ENCODE data around the gene JMJD6.

- TF ChIP-seq BRCA1 (IDR thresholded peaks at IDR 0.05; ENCODE audit: low read depth, low read length) (no peak), CTCF (IDR thresholded peaks at IDR 0.05; ENCODE audit: control extremely low read depth in 1 of 3, insufficient read depth in 1 of 3, low read depth in 1 of 3, low read length in 3 of 3) (no peak), POLR2A (IDR thresholded peaks at IDR 0.05; ENCODE audit: control extremely low read depth in 1 of 2, low read depth in 2 of 2, low read length in 2 of 2) (no peak), EGR1 (IDR thresholded peaks at IDR 0.05; ENCODE audit: borderline replicate concordance, low read depth, low read length) (no peak), POLR2AphosphoS5 (IDR thresholded peaks at IDR 0.05; ENCODE audit: low read depth, low read length) (no peak), RBBP5 (IDR thresholded peaks at IDR 0.05; ENCODE audit: borderline replicate concordance, low read depth, low read length) (no peak), ZNF274 (IDR thresholded peaks at IDR 0.05; ENCODE audit: borderline replicate concordance, extremely low read depth, low read length) (no peak)
These were observed 52.7 kb downstream of the JMJD6 start for GRCh38 chr17:76673729-76674128.

All from H1 (cell line).